Endothelial cell (in vitro differentiated cells): ENCODE measurements around the gene EPS8. TPM values are rescaled to one million over a fixed set of nuclear protein-coding genes. Genes with fewer than 3 reads are reported as not detected.

Source experiments
- DNase-seq: peaks from one replicate; pipeline ENCODE4 v3.0.0; 2021; ENCODE audit warnings: low spot score
- H3K27ac Mint-ChIP-seq: one replicate; pipeline ENCODE4 v1.8.0; 2021; ENCODE audit warnings: mixed read lengths, inconsistent platforms; ENCODE audit not compliant: unreplicated experiment
- H3K27me3 Mint-ChIP-seq: one replicate; pipeline ENCODE4 v1.8.0; 2021; ENCODE audit warnings: mild to moderate bottlenecking, moderate library complexity, mixed read lengths, inconsistent platforms; ENCODE audit not compliant: unreplicated experiment
- H3K36me3 Mint-ChIP-seq: one replicate; pipeline ENCODE4 v1.8.0; 2021; ENCODE audit warnings: mild to moderate bottlenecking, low read depth, mixed read lengths, inconsistent platforms; ENCODE audit not compliant: unreplicated experiment
- H3K4me1 Mint-ChIP-seq: one replicate; pipeline ENCODE4 v1.8.0; 2021; ENCODE audit warnings: mild to moderate bottlenecking, mixed read lengths, inconsistent platforms; ENCODE audit not compliant: unreplicated experiment
- H3K4me3 Mint-ChIP-seq: one replicate; pipeline ENCODE4 v1.8.0; 2021; ENCODE audit warnings: mild to moderate bottlenecking, mixed read lengths, inconsistent platforms; ENCODE audit not compliant: unreplicated experiment
- H3K9me3 Mint-ChIP-seq: one replicate; pipeline ENCODE4 v1.8.0; 2021; ENCODE audit warnings: mixed read lengths, inconsistent platforms; ENCODE audit not compliant: unreplicated experiment
- CTCF ChIP-seq: fragments of 200-600 bp; sonication (generic); IDR thresholded peaks from one replicate; pipeline ENCODE4 v1.5.0; 2021; ENCODE audit warnings: antibody characterized with exemption; ENCODE audit not compliant: unreplicated experiment
- total RNA-seq: library from RNA; stranded (reverse); fragmentation: NEBNext Ultra II Directional; extraction: Animal tissue kit (Norgen Biotek cat#: 25700); gene quantifications from one replicate; pipeline ENCODE4 v1.2.1, GENCODE V29; 2021; ENCODE audit not compliant: unreplicated experiment

EPS8 gene
- total RNA-seq, 1 donor from 2014 or later, result 2.7 TPM

GRCh38 chr12:15649347-15649746 lies 139.8 kb downstream of the EPS8 start:
- Mint-ChIP-seq H3K4me1 (peaks cover 11% of the 10 kb centered on the region), H3K27ac (no peak overlapping the region), H3K27me3 (peaks cover 2% of the 10 kb centered on the region), H3K4me3 (no peak overlapping the region), H3K9me3 (no peaks in the 10 kb centered on the region), H3K36me3 (no peaks in the 10 kb centered on the region)
- no peak for TF ChIP-seq CTCF
- no peak for DNase-seq

GRCh38 chr12:15648558-15648957 lies 140.6 kb downstream of the EPS8 start:
- Mint-ChIP-seq H3K4me1 (peaks cover 11% of the 10 kb centered on the region), H3K9me3 (no peaks in the 10 kb centered on the region), H3K27ac (no peak overlapping the region), H3K27me3 (no peaks in the 10 kb centered on the region), H3K4me3 (no peak overlapping the region), H3K36me3 (no peaks in the 10 kb centered on the region)
- no peak for TF ChIP-seq CTCF
- DNase-seq, result no peak

GRCh38 chr12:15646581-15646980 lies 142.6 kb downstream of the EPS8 start:
- no peak for TF ChIP-seq CTCF

GRCh38 chr12:15644700-15645099 lies 144.5 kb downstream of the EPS8 start:
- Mint-ChIP-seq H3K4me1 (no peaks in the 10 kb centered on the region), H3K4me3 (no peak overlapping the region), H3K27ac (no peak overlapping the region), H3K36me3 (no peaks in the 10 kb centered on the region), H3K9me3 (no peaks in the 10 kb centered on the region), H3K27me3 (peaks cover 3% of the 10 kb centered on the region)
- no peak for TF ChIP-seq CTCF
- no peak for DNase-seq

More at GRCh38 chr12:15646581-15646980, 142.6 kb downstream of the EPS8 start:
- no peak for DNase-seq
- Mint-ChIP-seq H3K4me3 (no peak overlapping the region), H3K9me3 (no peaks in the 10 kb centered on the region), H3K27ac (no peak overlapping the region), H3K4me1 (peaks cover 11% of the 10 kb centered on the region), H3K27me3 (no peaks in the 10 kb centered on the region), H3K36me3 (no peaks in the 10 kb centered on the region)

GRCh38 chr12:15638231-15638630 lies 151.0 kb downstream of the EPS8 start:
- Mint-ChIP-seq H3K36me3 (no peaks in the 10 kb centered on the region), H3K27me3 (peaks cover 3% of the 10 kb centered on the region), H3K27ac (no peak overlapping the region), H3K4me3 (no peak overlapping the region), H3K9me3 (no peaks in the 10 kb centered on the region), H3K4me1 (no peaks in the 10 kb centered on the region)
- no peak for DNase-seq
- TF ChIP-seq CTCF, result no peak
